HL-60/S4 treated with retinoic acid at 250 ng/mL for 4 days and 3 days (cell line): ENCODE data around the gene IQSEC3.

Experiments used
- in situ Hi-C: fragments of 300-500 bp; cut with MboI; formaldehyde crosslinking; loops from 2 replicates; pipeline ENCODE4 v1.7.0; 2022; ENCODE audit warnings: low sequenced_read_pairs

The IQSEC3 gene

DNA sequence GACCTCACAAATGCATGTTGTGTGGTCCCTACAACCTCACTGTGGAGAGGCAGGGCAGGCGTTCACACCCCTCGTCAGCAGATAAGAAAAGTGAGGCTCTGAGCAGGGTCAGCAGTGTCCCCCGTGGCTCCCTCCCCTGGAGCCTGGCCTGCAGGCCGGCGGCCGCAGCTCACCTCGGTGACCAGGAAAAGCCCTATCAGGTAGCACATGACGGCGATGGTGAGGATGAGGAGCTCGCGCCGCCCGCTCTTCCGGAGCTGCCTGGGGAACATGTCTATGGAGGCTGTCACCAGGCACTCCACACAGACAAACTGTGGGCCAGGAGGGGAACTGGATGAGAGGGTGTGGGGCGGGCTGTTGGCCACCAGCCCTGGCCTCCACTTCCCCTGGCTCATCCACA is 129.4 kb downstream of the IQSEC3 start:
- in situ Hi-C loops, result no loop called here

DNA sequence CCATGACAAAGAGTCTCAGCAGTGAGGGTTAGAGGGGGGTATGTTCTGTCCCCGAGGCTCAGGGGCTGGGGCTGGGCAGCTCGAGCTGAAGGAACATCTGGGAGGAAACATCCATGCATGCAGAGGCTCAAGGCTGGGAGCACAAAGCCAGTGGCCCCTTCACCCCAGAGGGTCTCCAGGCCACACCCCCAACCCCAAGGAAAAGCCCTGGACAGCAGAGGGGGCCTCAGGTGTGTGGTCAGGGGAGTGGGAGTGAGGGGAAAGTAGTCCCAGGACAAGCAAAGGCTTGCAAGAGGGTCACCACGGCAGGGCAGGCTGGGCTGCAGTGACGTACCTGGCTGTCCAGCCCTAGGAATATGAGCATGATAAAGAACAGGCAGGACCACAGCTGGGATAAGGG is 129.9 kb downstream of the IQSEC3 start:
- in situ Hi-C loops, result no loop called here

- in situ Hi-C loops, result no loop called here
These were observed 130.8 kb downstream of the IQSEC3 start for GRCh38 chr12:197347-197746.

DNA sequence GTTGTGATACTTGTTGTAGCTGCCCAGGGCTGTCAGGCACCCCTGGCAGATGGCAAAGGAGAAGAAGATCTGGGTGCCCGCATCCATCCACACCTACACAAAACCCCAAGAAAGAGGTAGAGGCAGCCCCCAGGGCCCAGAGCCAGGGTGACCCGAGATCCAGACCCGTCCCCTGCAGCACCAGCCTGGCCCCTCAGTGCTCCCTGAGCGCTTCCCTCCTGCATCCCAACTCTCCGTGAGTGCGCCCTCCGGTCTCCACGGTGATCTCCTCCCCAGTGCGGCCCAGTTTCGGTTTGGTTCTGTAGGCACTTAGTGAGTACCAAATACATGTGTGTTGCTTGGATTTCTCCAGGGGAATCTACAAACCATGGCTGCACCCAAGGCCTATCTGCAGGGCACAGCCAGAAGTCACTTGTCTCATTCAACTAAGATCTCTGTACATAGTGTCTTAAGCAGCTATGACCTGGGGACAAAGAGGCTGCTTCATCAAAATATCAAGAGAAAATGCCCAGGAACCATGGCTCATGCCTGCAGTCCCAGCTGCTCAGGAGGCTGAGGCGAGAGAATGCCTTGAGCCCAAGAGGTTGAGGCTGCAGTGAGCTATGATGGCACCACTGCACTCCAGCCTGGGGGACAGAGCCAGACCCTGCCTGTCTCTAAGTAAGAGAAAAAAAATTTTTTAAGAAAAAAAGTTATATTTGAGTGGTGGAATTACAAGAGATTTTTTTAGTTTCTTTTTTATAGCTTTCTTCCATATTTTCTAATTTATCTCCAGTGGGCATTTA is 131.5 kb downstream of the IQSEC3 start:
- in situ Hi-C loops, result no loop called here

DNA sequence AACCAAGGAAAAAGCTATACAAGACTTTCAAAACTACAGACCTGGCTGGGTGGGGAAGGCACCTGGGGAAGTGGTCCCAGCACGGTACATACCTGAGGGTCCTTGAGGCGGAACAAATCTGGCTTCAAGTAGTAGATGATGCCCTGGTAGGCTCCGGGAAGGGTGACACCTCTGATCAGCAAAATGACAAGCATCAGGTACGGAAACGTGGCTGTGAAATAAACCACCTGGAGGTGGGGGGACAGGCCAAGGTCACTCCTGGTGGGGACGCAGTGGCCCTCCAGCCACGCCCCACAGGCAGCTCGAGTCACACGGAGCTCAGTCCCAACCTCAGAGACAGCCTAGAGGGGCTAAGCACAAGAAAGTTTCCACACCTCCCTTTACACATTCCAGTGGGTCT is 132.1 kb downstream of the IQSEC3 start:
- in situ Hi-C loops, result no loop called here

DNA sequence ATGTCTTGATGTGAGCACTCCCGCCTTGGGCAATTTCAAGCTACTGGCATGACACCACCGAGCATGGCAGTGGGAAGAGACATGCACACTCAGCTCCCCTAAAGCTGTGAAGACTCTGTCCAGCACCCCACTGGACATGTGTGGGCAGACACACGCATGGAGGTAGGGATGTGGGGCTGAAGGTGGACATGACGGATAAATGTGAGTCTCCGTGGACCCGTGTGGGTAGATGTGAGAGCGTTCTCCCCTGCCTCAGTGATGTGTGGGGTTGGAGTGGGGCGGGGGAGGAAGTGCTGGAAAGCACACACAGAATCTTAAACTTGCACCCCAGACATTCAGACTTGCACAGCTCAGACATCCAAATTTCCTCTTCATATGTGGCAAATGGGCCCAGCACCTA is 134.8 kb downstream of the IQSEC3 start:
- in situ Hi-C loops, result no loop called here

- in situ Hi-C loops, result no loop called here
These were observed 135.6 kb downstream of the IQSEC3 start for GRCh38 chr12:202081-202731.

- in situ Hi-C loops, result no loop called here
These were observed 136.5 kb downstream of the IQSEC3 start for GRCh38 chr12:203074-203461.

DNA sequence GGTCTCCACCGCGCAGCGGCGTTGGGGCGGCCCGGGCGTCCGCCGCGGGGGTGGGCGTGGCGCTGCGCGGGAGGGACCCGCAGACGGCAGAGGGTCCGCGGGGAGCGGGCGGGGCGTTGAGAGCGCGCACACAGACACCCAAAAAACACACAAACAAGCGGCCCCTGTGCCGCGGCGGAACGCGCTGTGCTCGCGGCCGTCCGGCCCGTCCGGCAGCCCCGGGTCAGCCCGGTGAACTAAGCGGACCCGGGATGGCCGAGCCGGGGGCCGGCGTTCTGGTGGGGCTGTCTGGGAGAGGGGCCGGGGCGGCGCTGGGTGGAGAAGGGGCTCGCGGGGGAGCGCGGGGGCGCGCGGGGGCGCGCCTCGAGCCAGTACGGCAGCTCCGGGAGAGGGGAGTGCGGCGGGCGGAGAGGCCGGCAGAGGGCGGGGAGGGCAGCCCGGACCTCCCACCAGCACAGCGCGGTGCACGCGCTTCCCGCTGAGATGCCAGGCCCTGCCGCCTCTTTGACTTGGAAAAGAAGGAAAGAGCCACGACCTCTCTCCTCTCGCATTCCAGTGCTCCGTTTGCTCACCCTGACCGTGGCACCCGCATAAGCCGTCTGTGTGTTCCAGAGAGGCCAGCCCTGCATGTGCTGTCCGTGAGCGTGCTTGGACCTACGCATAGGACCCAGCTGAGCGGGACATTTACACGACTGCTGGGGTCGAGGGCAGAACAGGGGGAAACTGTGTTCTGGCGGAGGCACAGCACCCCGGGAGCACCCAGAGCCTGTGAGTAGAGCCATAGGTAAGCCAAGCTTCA is 137.1 kb downstream of the IQSEC3 start:
- in situ Hi-C loops, result no loop called here

DNA sequence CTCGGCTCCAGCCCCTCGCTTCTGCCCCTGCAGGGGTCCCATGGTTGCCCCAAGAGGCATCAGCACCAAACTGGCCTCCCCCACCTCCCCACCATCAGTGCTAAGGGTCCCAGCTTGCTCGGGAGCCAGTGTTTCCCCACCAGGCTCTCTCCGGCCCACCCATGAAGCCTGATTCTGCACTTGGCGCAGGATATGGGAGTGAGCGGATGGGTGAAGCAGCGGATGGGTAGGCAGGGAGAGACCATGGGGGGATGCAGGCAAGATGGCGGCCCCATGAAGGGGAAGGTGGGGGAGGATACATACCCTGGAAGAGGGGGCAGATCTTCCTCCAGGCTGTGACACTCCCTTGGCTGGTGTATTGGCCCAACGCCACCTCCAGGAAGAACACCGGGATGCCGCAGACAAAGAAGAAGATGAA is 137.7 kb downstream of the IQSEC3 start:
- in situ Hi-C loops, result no loop called here

DNA sequence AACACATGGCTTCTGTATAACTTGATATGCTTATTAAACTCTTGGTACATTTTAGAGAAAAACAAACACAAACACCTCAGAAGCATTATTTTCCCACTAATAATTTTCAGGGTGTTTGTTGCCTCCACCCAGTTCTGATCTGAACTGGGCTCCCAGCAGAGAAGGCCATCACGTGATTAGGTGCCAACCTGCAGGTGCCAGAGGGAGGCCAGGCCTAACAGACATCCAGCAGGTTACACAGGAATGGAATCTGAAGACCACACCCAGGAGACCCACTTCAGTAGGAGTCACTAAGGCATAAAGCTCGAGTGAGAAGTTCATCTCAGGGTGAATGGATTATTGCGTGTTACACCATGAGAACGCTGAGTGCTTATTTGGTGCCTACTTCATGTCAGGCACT is 138.5 kb downstream of the IQSEC3 start:
- in situ Hi-C loops, result no loop called here

DNA sequence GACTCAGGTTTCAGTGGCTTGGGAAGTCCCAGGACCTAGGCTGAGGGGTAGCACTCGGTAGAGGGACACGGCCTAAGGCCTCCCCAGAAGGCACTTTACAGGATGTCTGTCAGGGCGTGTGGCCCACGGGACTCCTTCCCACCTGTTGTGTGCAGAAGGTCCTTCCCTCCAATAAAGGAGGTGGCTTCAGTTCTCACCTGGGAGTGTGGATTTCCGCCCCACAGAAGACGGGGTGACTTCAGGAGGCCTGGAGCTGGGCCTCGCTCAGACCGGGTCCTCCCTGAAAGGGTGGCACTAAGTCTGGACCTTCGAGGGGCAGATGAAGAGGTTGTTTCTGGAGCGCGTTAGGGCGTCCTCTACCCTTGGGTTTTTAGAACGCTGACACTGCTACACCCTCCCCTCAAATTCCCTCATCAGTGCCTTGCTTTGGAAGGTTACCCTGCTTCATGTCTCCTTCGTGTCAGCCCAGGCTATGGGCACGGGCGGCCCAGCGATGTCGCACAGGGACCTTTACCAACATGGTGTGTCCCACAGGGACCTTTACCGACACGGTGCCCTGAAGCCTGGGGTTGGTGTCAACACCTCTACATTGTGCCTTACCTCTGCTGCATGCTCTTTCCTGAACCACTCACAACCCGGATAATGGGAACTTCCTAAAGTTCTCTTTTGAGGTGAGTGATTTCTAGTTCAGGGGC is 140.3 kb downstream of the IQSEC3 start:
- in situ Hi-C loops, result no loop called here

DNA sequence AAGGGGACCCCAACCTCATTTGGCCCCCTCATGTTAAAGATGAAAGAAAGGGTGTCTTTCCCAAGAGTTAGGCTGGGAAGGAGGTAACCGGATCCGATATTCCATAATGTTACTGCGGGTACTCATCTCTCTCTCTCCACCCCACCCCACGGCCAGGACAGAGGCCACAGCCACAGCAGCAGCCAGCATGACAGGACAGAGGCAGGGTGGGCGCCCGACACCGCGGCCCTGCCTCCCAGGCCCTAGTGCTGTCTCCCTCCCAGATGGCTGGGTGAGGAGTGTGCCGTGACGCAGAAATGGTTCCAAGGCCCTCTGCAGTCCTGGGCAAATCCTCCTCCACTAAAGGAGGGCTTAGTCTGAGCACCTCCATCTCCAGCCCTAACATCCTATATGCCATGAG is 141.2 kb downstream of the IQSEC3 start:
- in situ Hi-C loops, result no loop called here

DNA sequence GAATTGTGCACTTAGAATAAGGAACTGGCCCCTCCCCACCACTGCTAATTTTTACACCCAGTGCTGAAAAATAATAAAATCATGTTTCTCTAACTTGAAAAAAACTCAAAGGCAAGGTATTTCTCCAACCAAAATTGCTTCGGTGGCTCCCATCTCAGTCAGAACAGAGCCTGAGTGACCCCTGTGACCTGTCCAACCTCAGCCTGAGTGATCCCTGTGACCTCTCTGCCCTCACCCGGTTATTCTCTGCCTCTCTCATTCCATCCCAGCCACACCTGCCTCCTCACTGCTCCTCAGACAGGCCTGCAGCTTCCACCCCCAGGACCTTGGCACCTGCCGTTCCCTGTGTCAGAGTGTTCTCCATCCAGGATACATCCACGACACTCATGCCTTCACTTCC is 142.2 kb downstream of the IQSEC3 start:
- in situ Hi-C loops, result no loop called here

DNA sequence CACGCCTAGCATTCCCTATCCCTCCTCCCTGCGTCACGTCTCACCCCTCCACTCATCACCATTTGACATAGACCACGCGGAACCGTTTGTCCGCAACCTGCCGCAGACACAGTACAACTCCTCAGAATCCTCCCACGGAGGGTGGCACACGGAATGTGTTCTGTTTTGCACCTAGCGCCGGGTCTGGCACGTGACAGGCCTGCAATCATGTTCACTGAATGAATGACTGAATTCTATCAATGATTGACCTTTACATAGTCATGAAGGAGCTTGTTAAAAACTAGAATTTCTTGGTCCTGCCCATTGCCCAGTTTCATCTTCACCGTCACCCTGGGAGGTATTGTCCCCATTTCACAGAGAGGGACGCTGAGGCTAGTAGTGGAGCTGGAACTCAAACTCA is 142.7 kb downstream of the IQSEC3 start:
- in situ Hi-C loops, result no loop called here

DNA sequence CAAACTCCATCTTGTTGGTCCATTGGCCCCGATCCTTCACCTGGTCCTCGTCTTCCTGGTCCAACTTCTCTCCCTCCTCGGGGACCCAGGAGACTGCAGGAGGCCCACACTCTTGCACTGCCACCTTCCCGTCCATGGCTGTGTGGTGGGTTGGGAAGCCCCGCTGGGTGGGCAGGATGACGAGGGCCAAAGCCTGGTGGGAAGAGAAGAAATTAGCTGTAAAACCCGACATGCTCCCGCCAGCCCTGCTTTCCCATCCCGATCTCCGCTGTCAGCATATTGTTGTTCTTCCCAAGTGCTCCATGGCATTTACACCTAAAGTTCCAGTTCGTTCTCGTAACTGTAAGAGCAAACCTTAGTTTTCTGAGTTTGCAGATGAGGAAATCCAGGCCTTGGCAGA is 143.3 kb downstream of the IQSEC3 start:
- in situ Hi-C loops, result no loop called here

- in situ Hi-C loops, result no loop called here
These were observed 143.9 kb downstream of the IQSEC3 start for GRCh38 chr12:210277-211141.

DNA sequence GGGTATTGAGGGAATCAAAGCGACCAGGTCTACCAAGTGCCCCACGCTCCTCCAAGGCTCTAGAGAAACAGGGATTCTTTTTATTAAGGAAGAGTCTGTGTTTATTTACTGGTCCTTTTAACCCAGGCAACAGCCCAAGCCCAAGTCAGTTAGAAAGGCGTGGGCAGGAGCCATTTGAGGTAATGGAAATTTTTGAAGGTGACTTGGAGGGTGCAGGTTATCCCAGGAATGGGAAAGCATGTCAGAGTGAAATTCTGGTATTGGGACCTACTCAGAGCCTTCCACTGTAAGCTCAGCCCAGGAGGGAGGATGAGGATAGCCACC is 144.5 kb downstream of the IQSEC3 start:
- in situ Hi-C loops, result no loop called here

DNA sequence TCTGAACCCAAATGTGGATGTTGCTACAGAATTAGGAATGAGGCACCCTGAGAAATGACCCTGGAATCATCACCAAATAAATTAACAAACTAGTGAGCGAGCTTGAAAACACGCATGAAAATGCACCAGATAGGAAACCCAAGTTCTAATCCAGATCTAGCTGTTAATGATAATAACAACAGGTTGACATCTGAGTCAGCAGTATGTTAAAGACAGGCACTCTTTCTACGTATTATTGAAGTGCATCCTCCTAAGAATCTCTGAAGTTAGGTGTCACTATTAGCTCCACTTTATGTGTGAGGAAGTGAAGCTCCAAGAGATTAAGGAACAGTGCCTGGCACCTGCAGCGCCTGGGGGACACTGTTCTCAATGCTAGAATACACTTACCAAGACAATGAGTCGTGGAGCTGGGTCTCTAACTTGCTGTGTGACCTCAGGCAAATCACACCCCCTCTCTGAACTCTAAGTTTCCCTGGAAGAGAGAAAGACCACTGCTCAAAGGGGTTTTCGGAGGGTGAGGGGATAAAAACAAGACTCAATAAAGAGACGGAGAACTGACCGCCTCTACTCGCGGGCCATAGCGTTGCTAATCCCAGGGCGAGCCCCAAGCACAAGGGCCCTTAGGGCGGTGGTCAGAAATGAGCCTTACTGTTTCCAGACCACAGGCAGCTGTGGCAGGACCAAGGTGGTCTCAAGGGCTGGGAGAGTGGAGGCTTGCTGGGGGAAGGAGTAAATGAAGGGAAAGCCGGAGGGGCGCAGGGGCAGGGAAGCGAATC is 145.3 kb downstream of the IQSEC3 start:
- in situ Hi-C loops, result no loop called here

DNA sequence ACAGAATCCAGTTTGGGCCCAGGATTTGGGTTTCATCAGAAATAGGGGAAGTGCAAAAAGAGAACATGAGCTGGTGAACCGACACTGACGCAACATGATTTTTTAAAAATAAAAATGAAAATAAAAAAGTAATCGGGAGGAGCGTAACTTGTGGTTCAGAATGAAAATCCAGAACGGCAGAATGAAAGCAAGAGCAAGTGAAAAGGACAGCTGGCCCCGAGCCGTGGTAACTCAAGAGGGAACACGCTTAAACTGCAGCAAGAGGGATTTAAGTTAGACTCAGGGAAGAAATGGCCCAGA is 145.8 kb downstream of the IQSEC3 start:
- in situ Hi-C loops, result no loop called here
